ENCODE results near the gene NOL12. TPM values are rescaled to one million over a fixed set of nuclear protein-coding genes. Genes with fewer than 3 reads are reported as not detected.

Gene NOL12
- total RNA-seq, 3 donors from 2014 or later: 28.5 to 45.3 (median 42.6) TPM

DNA sequence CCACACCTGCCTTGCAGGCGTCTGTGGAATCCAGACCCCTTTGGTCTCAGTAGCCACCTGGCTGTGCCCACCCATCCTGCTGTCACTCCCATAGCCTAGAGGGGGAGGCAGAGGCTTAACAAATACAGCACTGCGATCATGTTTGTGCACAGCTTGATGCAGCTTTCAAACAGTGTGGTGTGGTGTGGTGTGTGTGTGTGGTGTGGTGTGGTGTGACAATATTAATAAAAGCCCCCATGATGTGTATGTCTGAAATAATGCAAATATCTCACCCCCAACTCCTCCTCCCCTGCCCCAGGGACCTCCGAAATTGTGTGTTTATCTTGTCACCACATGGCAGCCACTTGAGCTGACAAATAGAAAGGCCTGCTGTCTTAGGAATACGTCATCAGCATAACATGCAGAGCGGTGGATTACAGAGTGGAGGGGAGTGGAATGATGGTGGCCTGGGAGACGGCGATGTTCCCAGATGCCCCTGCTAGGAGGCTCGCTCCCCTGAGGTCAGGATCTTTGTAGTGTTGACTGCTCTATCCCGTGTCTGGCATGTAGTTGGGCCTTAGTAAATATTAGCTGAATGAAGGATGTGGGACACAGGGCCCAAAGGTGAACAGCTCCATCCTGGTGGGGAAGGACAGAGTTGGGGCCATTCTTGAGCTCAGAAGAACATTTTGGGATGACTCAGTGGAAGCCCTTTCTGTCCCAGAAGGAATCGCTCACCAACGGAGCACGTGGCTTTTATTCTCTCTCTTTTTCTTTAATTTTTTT lies 24.8 kb upstream of the NOL12 start:
- H3K36me3 ChIP-seq (ENCODE audit: low read depth): no peaks in the 10 kb centered on the region
- intact Hi-C loops (cut with DNase I, micrococcal nuclease): no loop called here
- H3K4me1 ChIP-seq (ENCODE audit: low read depth): peaks cover 54% of the 10 kb centered on the region
- no peaks in the 10 kb centered on the region for H3K9me3 ChIP-seq
- TF ChIP-seq, protein P1, sequence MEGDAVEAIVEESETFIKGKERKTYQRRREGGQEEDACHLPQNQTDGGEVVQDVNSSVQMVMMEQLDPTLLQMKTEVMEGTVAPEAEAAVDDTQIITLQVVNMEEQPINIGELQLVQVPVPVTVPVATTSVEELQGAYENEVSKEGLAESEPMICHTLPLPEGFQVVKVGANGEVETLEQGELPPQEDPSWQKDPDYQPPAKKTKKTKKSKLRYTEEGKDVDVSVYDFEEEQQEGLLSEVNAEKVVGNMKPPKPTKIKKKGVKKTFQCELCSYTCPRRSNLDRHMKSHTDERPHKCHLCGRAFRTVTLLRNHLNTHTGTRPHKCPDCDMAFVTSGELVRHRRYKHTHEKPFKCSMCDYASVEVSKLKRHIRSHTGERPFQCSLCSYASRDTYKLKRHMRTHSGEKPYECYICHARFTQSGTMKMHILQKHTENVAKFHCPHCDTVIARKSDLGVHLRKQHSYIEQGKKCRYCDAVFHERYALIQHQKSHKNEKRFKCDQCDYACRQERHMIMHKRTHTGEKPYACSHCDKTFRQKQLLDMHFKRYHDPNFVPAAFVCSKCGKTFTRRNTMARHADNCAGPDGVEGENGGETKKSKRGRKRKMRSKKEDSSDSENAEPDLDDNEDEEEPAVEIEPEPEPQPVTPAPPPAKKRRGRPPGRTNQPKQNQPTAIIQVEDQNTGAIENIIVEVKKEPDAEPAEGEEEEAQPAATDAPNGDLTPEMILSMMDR (IDR thresholded peaks at IDR 0.05): no peak
- no peak overlapping the region for H3K4me3 ChIP-seq
- DNase-seq: peak in 1 of 3 donors; percentile 39
- ATAC-seq: no peak

- intact Hi-C loops (cut with DNase I, micrococcal nuclease): no loop called here
- Histone ChIP-seq H3K4me3 (no peak overlapping the region), H3K36me3 (ENCODE audit: low read depth) (no peaks in the 10 kb centered on the region), H3K4me1 (ENCODE audit: low read depth) (peaks cover 55% of the 10 kb centered on the region), H3K9me3 (no peaks in the 10 kb centered on the region)
- no peak for ATAC-seq
- TF ChIP-seq, protein P1 (IDR thresholded peaks at IDR 0.05): no peak
- no peak for DNase-seq
Measured at GRCh38 chr22:37662039-37662438, 24.1 kb upstream of the NOL12 start.

GRCh38 chr22:37663521-37664140 lies 22.5 kb upstream of the NOL12 start:
- Histone ChIP-seq H3K36me3 (ENCODE audit: low read depth) (no peaks in the 10 kb centered on the region), H3K9me3 (no peaks in the 10 kb centered on the region), H3K4me3 (no peak overlapping the region), H3K4me1 (ENCODE audit: low read depth) (peaks cover 44% of the 10 kb centered on the region)
- intact Hi-C loops (cut with DNase I, micrococcal nuclease): no loop called here
- DNase-seq: peak in 1 of 3 donors; percentile 41
- TF ChIP-seq, protein P1 (IDR thresholded peaks at IDR 0.05): no peak
- ATAC-seq: no peak

- no peaks in the 10 kb centered on the region for H3K36me3 ChIP-seq (ENCODE audit: low read depth)
- intact Hi-C loops (cut with DNase I, micrococcal nuclease): no loop called here
- TF ChIP-seq, protein P1 (IDR thresholded peaks at IDR 0.05): no peak
Measured at GRCh38 chr22:37664249-37665101, 21.7 kb upstream of the NOL12 start.

GRCh38 chr22:37665487-37665886 lies 20.7 kb upstream of the NOL12 start:
- Histone ChIP-seq H3K9me3 (no peaks in the 10 kb centered on the region), H3K36me3 (ENCODE audit: low read depth) (no peaks in the 10 kb centered on the region), H3K4me1 (ENCODE audit: low read depth) (peaks cover 32% of the 10 kb centered on the region), H3K4me3 (no peak overlapping the region)
- DNase-seq (peak in 1 of 3 donors; percentile 54), ATAC-seq (no peak)
- TF ChIP-seq, protein P1 (IDR thresholded peaks at IDR 0.05): no peak
- intact Hi-C loops (cut with DNase I, micrococcal nuclease): no loop called here

More at GRCh38 chr22:37664249-37665101, 21.7 kb upstream of the NOL12 start:
- H3K4me1 ChIP-seq (ENCODE audit: low read depth): peaks cover 41% of the 10 kb centered on the region
- no peak overlapping the region for H3K4me3 ChIP-seq
- peak; percentile 74 for ATAC-seq
- H3K9me3 ChIP-seq: no peaks in the 10 kb centered on the region
- peak in 1 of 3 donors; percentile 39 for DNase-seq
